Fibroblast of lung (primary cell): ENCODE data around the gene CAMTA1. TPM values are rescaled to one million over a fixed set of nuclear protein-coding genes. Genes with fewer than 3 reads are reported as not detected.

ENCODE experiments used
- DNase-seq, 2 donors: peaks; one replicate each; pipeline versions ENCODE4 v3.0.0 to v3.0.0-alpha.2; 2010; ENCODE audit warnings: low read depth in 2 of 2
- H2AFZ ChIP-seq: 2 replicates; pipeline ENCODE4 v1.5.1; 2012; ENCODE audit warnings: low read length, control low read depth, inconsistent platforms
- H3K27ac ChIP-seq: 2 replicates; pipeline ENCODE4 v1.5.1; 2011; ENCODE audit warnings: low read length, control low read depth; ENCODE audit not compliant: insufficient read depth
- H3K27me3 ChIP-seq: 2 replicates; pipeline ENCODE4 v1.5.1; 2011; ENCODE audit warnings: mild to moderate bottlenecking, low read length; ENCODE audit not compliant: control insufficient read depth, insufficient read depth
- H3K36me3 ChIP-seq: 2 replicates; pipeline ENCODE4 v1.5.1; 2011; ENCODE audit warnings: low read length; ENCODE audit not compliant: control insufficient read depth, insufficient read depth
- H3K4me1 ChIP-seq: 2 replicates; pipeline ENCODE4 v1.5.1; 2011; ENCODE audit warnings: low read length; ENCODE audit not compliant: control insufficient read depth, insufficient read depth; ENCODE audit errors: extremely low read depth
- H3K4me2 ChIP-seq: 2 replicates; pipeline ENCODE4 v1.5.1; 2011; ENCODE audit warnings: low read length, control low read depth; ENCODE audit not compliant: insufficient read depth; ENCODE audit errors: extremely low read depth
- H3K4me3 ChIP-seq, 4 experiments: fragments of 200-600 bp in 1 of 4; sonication (generic) in 1 of 4; replicated peaks in 1 of 4; 2 replicates each; pipeline ENCODE4 v1.5.1; 2011 to 2016; ENCODE audit warnings: low read length in 4 of 4, low read depth in 3 of 4, mild to moderate bottlenecking in 3 of 4, control low read depth in 2 of 4, inconsistent platforms in 1 of 4, mixed read lengths in 1 of 4; ENCODE audit not compliant: insufficient read depth in 1 of 4; ENCODE audit errors: control extremely low read depth in 1 of 4
- H3K79me2 ChIP-seq: 2 replicates; pipeline ENCODE4 v1.5.1; 2012; ENCODE audit warnings: mild to moderate bottlenecking, low read length, inconsistent platforms; ENCODE audit not compliant: control insufficient read depth, insufficient read depth
- H3K9ac ChIP-seq: 2 replicates; pipeline ENCODE4 v1.5.1; 2011; ENCODE audit warnings: mild to moderate bottlenecking, low read length, control low read depth; ENCODE audit not compliant: insufficient read depth
- H3K9me3 ChIP-seq: 2 replicates; pipeline ENCODE4 v1.5.1; 2012; ENCODE audit warnings: low read depth, low read length; ENCODE audit not compliant: control insufficient read depth, insufficient read depth
- H4K20me1 ChIP-seq: 2 replicates; pipeline ENCODE4 v1.5.1; 2011; ENCODE audit warnings: low read length; ENCODE audit not compliant: control insufficient read depth, insufficient read depth; ENCODE audit errors: extremely low read depth
- EZH2 ChIP-seq: IDR thresholded peaks from 2 replicates; pipeline ENCODE4 v1.5.1; 2012; ENCODE audit warnings: low read length, control low read depth, mild to moderate bottlenecking; ENCODE audit errors: missing control alignments
- polyA plus RNA-seq, 2 donors: library from polyadenylated mRNA; depleted of rRNA in 1 of 2; stranded (reverse) in 1 of 2; unstranded in 1 of 2; fragments of >200 nt; gene quantifications; 2 replicates each; pipeline ENCODE4 v1.2.1, GENCODE V29; 2011 to 2012; ENCODE audit warnings: missing spikeins in 1 of 2
- total RNA-seq: library from RNA; depleted of rRNA; stranded (reverse); fragments of >200 nt; gene quantifications from 2 replicates; pipeline ENCODE4 v1.2.1, GENCODE V29; 2014
- TF ChIP-seq, protein P1 (sequence below), 2 donors: IDR thresholded peaks in 1 of 2; conservative IDR thresholded peaks in 1 of 2; 1 replicate in 1 of 2; 2 replicates in 1 of 2; pipeline ENCODE4 v1.5.1; 2011 to 2012; ENCODE audit warnings: low read length in 2 of 2, control low read depth in 1 of 2, inconsistent platforms in 1 of 2, low read depth in 1 of 2, mild to moderate bottlenecking in 1 of 2

Gene CAMTA1
- total and polyA plus RNA-seq, 2 donors (not counting 1 experiment from before 2014, with no cell fraction given) = 47.6 to 86.0 TPM

DNA sequence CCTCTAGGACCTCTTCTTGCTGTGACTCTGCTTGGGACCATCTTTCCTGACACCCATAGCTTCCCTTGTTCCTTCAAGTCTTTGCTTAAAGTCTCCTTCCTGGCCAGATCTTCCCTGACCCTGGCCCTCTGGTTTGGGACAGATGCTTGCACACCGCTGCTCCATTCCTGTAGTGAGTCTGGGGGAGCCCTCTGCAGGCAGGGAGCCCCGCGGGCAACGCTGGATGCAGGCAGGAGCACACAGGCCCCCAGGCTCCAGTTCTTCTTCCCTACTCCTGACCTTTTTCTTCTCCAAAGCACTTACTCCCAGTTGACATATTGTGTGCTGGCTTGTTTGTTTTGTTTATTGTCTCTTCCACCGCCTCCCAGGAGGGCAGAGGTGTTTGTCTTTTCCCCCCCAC lies 413.4 kb downstream of the CAMTA1 start:
- DNase-seq = no peak
- Histone ChIP-seq H3K36me3 (no peaks in the 10 kb centered on the region), H2AFZ (no peak overlapping the region), H3K4me2 (no peak overlapping the region), H3K9ac (no peak overlapping the region), H3K4me3 (no peak overlapping the region), H4K20me1 (no peaks in the 10 kb centered on the region), H3K27me3 (peaks cover 2% of the 10 kb centered on the region), H3K79me2 (no peaks in the 10 kb centered on the region), H3K4me1 (no peaks in the 10 kb centered on the region), H3K27ac (no peak overlapping the region), H3K9me3 (no peaks in the 10 kb centered on the region)
- TF ChIP-seq, protein P1, sequence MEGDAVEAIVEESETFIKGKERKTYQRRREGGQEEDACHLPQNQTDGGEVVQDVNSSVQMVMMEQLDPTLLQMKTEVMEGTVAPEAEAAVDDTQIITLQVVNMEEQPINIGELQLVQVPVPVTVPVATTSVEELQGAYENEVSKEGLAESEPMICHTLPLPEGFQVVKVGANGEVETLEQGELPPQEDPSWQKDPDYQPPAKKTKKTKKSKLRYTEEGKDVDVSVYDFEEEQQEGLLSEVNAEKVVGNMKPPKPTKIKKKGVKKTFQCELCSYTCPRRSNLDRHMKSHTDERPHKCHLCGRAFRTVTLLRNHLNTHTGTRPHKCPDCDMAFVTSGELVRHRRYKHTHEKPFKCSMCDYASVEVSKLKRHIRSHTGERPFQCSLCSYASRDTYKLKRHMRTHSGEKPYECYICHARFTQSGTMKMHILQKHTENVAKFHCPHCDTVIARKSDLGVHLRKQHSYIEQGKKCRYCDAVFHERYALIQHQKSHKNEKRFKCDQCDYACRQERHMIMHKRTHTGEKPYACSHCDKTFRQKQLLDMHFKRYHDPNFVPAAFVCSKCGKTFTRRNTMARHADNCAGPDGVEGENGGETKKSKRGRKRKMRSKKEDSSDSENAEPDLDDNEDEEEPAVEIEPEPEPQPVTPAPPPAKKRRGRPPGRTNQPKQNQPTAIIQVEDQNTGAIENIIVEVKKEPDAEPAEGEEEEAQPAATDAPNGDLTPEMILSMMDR (conservative IDR thresholded peaks at IDR 0.05 in 1 of 2, IDR thresholded peaks at IDR 0.05 in 1 of 2; ENCODE audit: low read depth in 1 of 2, low read length in 2 of 2) = no peak
- no peak for TF ChIP-seq EZH2

DNA sequence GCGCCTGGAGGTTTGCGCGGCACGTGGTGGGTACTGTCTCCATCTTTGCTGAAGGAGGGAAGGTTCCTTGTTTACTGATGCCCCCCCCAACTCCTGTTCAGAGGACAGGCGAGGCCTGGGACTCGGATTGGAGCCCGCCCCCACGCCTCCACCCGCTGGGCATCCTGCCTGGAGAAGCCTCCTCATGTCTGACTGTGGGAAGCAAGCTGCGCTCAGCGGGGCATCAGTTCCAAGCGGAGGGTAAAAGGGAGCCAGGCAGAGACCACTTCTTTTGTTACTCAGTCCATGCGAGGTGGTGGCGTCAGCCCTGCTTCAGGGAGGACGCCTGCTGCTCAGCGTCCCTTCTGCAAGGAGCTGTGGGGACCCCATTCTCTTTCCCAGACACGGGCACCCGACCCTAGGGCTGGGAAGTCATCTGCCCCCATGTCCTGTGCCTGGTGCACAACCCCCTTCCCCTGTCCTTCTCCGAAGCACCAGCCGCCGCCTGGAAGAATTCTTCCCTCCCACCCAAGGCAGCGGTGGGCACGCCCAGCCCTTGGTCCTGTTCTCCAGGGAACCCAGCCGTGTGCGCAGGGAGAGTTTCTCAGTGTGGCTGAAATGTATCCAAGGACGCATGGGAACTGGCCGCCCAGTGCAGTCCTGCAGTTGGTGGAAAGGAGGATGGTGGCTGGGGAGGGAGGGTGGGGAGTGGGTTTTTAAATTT lies 414.0 kb downstream of the CAMTA1 start:
- DNase-seq = peak in 1 of 2 donors; percentile 14
- Histone ChIP-seq H3K9me3 (no peaks in the 10 kb centered on the region), H4K20me1 (no peaks in the 10 kb centered on the region), H3K9ac (no peak overlapping the region), H3K79me2 (no peaks in the 10 kb centered on the region), H3K4me3 (no peak overlapping the region), H3K27ac (no peak overlapping the region), H3K27me3 (peaks cover 2% of the 10 kb centered on the region), H2AFZ (no peak overlapping the region), H3K4me1 (no peaks in the 10 kb centered on the region), H3K4me2 (no peak overlapping the region), H3K36me3 (no peaks in the 10 kb centered on the region)
- no peak for TF ChIP-seq EZH2
- TF ChIP-seq, protein P1 (conservative IDR thresholded peaks at IDR 0.05 in 1 of 2, IDR thresholded peaks at IDR 0.05 in 1 of 2; ENCODE audit: low read depth in 1 of 2, low read length in 2 of 2) = no peak

DNA sequence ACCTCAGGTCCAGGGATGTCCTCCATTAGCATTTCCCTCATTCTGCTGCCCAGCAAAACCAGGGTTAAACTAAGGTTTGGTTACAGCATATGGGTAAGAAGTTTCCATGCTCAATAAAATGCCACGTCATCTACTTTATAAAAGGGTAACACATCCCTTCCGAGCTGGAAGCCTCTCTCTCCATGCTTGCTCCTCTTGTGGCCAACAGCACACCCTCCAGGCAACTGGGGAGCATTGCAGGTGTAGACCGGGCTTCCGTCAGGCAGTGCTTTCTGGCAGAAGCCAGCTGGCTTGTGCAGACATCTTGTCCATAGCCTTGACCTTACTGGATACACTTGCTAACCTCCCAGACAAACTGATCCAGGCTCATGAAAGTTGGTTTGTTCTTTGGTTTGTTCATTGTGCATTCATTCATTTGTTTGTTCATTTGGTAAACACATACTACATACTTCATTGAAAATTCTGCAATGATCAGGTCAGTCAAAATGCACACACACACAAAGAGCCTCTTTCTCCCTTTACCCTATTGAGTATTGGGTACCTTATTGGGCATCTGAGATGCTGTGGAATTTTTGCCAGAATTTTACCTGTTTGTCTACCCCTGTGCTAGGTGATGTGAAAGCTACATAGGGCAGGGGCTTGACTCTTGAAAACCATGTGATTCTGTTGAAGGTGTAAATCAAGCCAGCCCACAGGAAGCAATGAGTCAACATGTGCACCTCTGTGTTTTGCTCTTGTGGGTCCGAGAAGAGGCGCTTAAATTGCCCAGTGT lies 422.8 kb downstream of the CAMTA1 start:
- no peak overlapping the region for H3K9ac ChIP-seq
- H3K4me2 ChIP-seq = no peak overlapping the region
- TF ChIP-seq EZH2 = no peak
- TF ChIP-seq, protein P1 (conservative IDR thresholded peaks at IDR 0.05 in 1 of 2, IDR thresholded peaks at IDR 0.05 in 1 of 2; ENCODE audit: low read depth in 1 of 2, low read length in 2 of 2) = peak; percentile 66 to 71
- H3K79me2 ChIP-seq = no peaks in the 10 kb centered on the region
- no peak overlapping the region for H2AFZ ChIP-seq
- no peaks in the 10 kb centered on the region for H4K20me1 ChIP-seq
- H3K4me1 ChIP-seq = no peaks in the 10 kb centered on the region
- H3K9me3 ChIP-seq = no peaks in the 10 kb centered on the region
- no peak overlapping the region for H3K27ac ChIP-seq
- no peaks in the 10 kb centered on the region for H3K27me3 ChIP-seq
- no peaks in the 10 kb centered on the region for H3K36me3 ChIP-seq
- peak; percentile 67 to 69 for DNase-seq
- no peak overlapping the region for H3K4me3 ChIP-seq
